HG03442 (cell line): ENCODE data around the gene ITGA5.

Source experiments
- ATAC-seq: cut with Tn5 transposase; IDR thresholded peaks from one replicate; pipeline ENCODE4 v1.9.1; 2021; ENCODE audit warnings: mild to moderate bottlenecking, moderate library complexity; ENCODE audit not compliant: unreplicated experiment

ITGA5 gene

DNA sequence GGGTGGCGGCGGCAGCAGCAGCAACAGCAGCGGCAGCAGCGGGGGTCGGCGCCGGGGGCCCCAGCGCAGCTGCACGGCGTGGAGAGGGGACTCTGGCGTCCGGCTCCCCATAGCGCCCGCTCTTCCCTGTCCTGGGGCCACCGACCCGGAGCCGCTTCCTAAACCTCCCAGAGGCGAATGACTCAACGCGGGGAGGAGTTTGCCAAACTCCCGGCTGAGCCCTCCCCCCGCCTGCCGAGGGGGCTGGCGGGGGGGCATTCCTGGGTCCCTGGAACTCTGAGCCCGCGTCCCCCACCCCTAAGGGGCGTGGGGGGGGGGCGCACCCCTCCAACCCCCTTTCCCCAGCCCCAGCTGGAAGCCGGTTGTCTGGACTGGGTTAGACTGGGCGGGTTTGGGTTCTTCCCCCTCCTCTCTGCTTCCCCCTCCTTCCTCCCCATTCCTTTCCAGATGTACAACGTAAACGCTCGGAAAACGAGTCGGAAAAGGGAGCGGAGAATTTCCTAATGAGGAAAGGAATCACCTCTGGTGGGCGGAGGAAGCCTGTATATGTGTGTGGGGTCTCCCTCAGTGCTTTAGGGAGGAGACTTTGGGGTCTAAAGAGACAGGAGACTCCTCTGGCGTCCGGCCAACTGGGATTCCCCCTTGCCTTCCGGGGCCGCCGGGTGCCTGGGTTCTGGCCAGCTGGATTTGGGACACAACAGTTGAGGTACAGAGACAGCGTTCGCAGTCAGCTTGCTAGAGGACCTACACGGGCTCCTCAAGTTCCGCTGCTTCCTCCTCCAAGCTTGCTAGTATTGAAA, at the start of gene ITGA5:
Gene ITGA5, minus strand, starts transcription at position 179 of the 800 bp plus-strand sequence. Its CDS starts 68 bp downstream, at position 111.
- no peak for ATAC-seq

DNA sequence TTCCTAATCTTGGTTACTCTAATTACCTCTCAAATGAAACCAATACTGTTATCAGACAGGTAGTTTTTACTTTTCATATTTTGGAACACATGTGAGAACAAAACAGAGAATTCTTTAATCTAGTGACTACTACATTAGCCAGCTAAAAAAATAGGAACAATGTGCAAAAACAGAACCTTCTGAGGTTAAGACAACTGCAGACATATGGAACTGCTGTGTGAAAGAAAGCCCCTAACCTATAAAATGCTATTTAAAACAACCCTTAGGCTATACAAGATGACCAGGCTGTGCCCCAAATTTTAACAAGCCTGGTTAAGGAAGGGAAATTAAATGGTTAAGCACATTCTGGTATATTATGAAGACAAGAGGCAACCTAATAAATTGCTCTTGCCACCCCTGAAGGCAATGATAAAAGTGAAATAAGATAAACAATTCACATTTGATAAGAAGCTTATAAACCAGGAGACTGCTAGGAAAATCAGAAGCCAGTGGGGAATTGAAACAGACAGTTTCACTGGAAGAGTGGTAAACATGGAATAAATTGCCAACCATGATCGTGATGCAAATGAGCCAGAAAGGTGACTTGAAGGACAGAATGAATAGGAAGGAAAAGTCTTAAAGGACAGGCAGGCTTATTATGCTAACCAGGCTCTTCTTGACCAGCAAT, 46.9 kb upstream of the ITGA5 start:
- no peak for ATAC-seq

DNA sequence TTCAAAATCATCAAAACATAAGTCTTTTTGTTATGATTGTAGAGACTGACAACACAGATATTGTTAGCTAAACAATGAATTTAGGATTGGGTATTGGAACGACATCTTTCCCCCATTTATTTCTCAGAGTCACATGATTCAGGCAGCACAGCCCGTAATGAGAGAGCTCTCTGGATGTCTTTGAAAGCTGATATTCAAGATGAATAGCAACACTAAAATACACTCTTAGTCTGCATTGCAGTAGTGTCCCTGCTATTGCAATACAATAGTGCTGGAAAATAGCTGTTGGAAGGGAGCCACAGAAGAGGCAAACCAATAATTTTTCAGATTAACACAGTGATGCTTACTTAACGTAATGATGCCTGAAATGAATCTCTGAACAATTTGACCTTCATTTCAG, 44.4 kb upstream of the ITGA5 start:
- ATAC-seq: no peak

DNA sequence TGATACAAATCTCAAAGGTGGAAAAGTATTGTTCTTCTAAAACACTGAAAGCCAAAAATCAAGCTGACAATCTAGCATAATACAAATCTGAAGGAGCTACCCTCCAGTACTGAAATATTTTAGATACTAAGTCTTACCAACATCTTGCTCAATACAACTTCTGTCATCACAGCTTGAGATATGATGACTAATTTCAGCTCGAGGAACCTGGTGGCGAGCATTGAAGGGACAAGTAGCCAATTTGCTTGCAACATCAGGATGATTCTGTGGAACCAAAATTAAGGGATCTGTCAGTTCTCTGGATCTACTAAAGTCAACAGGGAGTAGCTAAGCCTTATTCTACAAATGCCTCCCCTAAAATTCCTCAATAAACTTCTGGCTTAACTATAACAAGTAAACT, 44.0 kb upstream of the ITGA5 start:
- no peak for ATAC-seq

DNA sequence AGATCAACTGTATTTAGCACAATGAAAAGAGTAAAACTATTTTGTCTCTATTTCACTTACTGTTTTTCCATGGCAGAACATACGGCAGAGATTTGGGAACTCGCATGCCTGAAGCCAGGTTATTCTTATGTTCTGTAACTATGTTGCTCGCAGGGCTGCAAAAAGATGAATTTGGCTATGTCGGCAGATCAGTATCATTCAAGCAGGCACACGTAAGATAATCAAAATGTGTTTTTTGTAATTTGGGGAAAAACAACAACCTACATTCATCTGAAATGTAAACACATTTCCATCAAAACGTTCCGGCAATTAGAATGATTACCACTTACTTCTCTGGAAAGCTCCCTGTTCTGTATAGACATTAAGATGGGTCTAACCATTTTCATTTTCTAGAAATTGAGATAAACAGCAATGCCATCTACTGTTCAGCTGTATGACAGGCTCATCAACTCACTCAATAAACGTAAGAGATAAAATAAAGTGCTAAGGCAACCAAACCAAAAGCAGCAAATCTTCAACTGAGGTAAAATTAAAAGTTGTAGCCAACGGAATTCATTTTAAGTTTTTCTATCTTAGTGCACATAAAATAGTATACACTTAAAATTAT, 41.4 kb upstream of the ITGA5 start:
- no peak for ATAC-seq

DNA sequence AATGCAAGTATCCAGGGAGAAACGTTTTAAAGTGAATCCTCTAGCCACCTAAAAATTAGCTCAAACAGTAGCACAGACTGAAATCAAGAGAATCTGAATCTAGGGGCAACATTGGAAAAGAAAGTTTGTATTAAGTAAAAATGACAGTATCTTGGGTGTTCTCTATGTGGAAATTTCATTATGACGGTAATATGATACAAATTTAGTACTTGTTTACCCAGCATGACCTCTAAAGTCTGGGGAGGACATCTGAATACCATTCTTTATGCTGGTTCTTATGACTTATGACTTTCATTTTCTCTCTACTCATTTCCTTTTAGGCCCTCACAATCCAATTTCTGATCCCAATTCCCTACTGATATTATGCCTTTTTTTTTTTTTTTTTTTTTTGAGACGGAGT, 40.3 kb upstream of the ITGA5 start:
- ATAC-seq: no peak

DNA sequence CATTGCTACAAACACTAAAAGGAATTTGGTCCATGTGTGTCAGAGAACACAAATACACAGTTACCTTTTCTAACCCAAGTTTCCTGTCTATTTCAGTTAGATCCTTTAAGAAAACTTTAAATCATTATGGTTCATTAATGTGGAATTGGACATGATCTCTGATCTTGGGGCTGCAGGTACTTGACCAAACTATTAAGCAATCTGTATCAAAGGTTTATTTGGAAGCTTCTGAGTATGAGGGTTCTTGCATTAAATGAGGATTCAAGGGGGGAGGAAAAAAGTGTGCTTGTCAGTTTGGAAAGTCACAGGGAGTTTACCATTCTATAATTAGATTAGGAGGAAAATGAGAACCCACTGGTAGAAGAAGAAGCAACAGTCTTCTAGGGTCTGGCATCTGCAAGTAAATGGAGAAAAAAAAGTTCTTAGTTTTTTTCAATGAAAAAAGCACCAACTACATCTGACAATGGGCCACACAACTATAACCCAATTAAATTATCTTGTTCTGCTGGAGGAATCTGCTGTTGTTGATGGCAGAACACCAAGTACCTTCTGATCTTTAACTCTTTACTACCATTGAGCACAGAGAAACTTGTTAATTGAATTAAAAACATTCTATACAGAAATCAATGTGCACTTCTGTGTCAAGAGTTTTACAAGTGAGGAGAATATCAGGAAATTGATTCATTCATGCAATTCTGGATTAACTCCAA, 36.8 kb upstream of the ITGA5 start:
- no peak for ATAC-seq

DNA sequence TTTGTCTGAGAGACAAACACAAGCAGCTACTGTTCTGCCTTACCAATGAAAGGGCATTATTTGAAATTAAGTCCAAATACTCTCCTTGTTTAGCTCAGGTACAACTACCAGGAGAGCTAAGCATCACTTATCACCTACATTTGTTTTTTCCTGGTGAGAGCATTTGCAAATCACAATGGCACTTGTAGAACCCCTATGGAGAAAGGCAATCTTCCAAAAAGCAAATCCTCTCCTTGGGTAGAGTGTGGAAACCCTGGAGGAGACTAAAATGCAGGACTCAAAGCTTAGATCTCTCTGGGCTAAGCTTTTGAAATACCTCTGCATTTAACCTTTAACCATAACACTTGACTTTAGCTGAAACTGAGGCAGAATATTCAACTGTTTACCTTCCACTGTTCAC, 33.6 kb upstream of the ITGA5 start:
- ATAC-seq: no peak

DNA sequence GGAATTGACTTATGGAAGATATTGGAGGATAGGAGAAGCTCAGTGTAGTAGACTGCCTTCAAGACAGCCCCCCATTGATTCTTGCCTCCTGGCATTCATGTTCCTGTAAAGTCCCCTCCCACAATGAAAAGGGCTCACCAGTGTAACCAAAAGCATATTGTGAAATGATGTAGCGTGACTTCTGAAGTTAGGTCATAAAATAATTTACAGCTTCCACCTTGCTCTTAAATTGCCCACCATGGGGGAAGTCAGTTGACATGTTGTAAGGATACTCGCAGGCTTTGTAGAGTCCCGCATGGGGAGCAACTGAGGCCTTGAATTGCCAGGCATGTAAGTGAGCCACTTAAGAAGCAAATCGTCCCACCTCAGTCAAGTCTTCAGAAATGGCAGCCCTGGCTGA, 29.3 kb upstream of the ITGA5 start:
- ATAC-seq: no peak

DNA sequence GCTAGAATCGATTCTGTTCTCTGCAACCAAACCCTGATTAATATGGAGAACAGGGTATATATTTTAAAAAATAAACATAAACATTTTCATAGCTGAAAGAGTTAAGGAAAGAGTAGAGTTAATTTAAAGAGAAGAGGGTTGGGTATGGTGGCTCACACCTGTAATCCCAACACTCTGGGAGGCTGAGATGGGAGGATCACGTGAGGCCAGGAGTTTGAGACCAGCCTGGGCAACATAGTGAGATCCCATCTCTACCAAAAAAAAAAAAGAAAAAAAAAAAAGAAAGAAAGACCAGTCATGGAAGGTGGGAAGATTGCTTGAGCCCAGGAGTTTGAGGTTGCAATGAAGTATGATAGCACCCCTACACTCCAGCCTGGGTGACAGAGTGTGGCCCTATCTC, 28.9 kb upstream of the ITGA5 start:
- ATAC-seq: no peak

DNA sequence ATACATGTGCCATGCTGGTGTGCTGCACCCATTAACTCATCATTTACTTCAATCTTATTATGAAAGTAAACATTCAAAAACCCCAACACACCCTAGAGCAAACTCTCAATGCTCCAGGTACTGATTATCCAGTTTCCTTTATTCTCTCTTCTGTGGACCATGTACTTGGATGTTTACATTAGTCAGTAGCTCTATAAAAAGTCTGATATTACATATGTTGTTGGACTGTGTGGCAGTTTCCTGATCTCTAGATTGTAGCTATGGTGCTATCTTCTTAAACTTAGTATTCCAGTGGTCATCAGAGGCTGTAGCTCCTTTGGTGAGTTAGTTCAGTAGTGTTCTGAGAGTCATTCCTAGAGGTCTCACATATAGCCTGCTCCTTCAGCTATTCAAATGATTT, 25.1 kb upstream of the ITGA5 start:
- no peak for ATAC-seq

DNA sequence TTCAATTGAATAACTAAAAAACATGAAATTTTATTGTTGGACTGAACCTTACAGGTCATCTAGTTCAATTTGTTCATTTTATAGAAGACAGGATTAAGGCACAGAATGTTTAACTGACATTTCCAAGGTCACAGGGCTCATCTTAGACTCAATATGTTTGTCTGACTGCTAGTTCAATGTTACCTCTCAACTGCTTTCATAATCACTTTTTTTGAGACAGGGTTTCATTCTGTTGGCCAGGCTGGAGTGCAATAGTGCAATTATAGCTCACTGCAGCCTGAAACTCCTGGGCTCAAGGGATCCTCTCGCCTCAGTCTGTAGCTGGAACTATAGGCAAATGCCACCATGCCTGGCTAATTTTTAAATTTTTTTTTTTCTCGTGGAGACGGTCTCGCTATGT, 24.4 kb upstream of the ITGA5 start:
- no peak for ATAC-seq

DNA sequence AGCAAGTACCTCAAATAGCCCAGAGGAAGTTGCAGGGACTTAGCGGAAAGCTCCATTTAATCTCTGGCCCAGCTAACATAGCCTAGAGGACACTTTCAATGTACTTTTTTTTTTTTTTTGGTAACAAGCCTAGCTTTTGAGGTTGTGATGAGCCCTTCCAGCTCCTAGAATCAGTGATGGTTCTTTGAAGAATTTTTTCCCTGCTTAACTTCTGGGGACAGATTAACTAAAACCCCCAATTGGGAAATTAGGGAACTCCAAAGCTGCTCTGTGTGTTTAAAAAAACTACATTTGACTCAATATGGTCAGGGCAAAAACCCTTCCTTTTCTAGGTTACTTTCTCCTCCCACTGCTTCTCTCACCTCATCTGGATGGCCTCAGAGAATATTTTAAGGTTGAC, 23.9 kb upstream of the ITGA5 start:
- no peak for ATAC-seq

DNA sequence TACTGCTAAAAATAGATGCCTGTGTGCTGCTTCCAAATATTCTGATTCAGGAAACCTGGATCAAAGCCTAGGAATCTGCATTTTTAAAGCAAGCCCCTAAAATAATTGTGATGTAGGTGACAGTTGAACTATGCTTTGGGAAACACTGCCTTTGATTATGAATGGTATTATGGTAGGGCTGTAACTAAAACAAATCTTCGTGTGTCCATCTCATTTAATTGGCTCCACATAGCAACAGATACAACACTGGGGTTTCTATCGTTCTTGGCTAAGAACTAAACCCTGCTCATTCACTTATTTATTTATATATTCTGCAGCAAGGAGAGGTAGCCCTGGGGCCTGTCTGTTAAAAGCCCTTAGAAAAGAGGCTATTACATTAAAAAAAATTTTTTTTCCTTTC, 23.0 kb upstream of the ITGA5 start:
- ATAC-seq: no peak

DNA sequence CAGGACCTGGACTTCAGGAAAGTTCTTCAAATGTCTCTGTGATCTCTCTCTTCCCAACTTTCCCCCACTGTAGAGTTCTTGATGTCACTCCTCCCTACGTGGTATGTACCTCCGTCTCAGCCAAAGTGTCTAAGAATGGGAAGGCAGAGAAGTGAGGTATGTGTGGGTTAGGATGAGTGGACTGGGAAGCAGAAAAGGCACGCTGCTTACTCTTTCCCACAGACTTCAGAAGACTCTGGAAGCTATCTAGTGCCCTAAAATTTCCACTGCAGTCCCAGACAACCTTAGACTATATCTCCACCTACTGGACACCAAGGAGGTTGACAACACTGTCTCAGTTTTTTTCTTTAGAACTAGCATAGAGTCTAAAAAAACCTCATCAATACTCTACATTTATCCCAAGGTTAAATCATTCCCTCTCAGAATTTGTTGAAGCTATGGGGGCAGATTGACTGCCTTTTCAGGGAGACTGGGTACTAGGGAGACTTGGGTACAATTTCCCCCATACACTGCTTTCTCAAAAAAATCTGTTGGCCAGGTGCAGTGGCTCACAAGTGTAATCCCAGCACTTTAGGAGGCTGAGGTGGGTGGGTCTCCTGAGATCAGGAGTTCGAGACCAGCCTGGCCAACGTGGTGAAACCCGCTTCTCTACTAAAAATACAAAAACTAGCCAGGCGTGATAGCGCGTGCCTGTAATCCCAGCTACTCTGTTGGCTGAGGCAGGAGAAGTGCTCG, 20.6 kb upstream of the ITGA5 start:
- ATAC-seq: peak; percentile 41

DNA sequence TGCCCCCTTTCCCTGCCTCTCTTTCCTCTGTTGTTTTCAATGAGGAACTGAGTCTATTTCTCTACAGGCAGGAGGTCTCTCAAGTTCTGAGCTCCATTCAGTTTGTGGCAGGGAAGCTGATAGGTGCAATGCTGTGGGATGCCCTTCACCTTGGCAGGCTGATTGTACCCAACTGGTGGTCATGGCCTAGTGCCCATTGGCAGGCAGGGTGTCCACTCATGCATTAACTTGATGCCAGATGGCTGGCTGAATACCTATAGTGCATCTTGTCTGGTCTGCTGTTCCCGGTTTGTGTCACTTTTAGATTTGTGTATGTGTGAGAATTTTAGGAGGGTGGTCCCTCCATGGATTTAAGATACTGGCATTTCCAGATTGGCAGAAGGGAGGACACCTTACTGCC, 20.0 kb upstream of the ITGA5 start:
- ATAC-seq: no peak

DNA sequence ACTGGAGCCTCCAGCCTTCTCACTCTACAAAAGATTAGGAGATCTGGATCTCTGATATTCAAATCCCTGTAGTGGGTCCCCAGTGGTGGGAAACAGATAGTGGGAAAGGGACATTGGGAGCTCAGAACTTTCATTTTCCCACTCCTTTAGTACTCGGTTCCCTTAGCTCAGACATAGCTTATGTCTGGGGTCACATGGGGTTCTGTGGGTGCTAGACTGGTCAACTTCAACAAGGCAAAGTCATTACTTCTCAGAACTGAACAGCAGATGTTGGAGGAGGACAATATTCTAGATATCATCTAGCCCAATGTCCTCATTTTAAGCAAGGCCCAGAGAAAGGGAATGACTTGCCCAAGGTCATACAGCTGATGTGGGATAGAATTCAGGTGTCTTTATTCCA, 19.5 kb upstream of the ITGA5 start:
- ATAC-seq: no peak

DNA sequence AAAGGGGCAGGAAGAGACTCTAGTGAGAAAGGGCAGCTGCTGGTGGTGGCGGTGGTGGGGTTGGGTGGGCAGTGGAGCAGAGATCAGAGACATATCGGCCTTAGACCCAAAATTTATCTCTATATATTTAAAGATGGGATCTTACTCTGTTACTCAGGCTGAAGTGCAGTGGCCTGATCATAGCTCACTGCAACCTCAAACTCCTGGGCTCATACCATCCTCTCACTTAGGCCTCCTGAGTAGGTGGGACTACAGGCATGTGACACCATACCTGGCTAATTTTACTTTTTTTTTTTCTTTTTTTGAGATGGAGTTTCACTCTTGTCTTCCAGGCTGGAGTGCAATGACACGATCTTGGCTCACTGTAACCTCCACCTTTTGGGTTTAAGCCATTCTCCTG, 18.6 kb upstream of the ITGA5 start:
- ATAC-seq: no peak

DNA sequence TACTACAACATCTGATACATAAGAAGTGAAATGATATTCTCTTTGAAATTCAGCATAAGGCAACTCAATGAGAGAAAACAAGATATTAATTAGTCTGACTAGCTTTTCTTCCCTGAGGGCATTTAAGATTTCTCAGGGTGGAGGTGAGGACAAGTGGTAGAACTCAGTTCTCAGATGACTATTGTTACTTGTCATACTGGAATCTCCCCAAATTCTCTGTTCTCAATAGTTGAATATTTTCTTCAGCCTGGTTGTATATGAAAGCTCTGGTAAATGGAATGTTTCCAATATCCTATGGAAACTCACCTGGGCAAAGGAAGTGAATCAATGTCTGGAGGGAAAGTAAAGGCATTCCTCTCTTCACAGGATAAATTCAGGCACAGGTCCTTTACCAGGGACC, 18.2 kb upstream of the ITGA5 start:
- no peak for ATAC-seq

DNA sequence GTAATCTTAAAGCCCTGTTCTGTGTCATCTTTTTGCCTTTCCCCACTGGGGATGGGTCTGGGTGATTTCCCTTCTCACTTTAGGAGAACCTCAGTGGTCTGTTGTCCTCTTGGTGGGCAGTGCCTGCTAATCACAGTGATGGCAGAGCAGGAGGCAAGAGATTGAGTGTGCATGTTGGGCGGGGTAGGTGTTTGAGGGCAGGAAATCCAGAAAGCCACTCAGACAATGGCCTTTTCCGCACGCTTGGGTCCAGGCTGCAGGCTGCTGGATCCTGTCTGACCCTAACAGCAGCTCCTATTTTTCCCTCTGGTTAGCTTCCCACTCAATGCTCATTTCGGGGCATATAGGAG, 13.7 kb upstream of the ITGA5 start:
- ATAC-seq: no peak
